Measurements from ENCODE around the gene GPR132. TPM values are rescaled to one million over a fixed set of nuclear protein-coding genes. Genes with fewer than 3 reads are reported as not detected.

The GPR132 gene
- total and polyA plus RNA-seq, 2 of the 13 experiments (the other 11 are each of a cell fraction or from before 2014, with no cell fraction given): not detected

GRCh38 chr14:105020815-105021655, 44.2 kb downstream of the GPR132 start, which contains the start of gene CDCA4 (continued):
- no peak for TF ChIP-seq ZBTB39 (CRISPR knock-in tag; IDR thresholded peaks at IDR 0.05)
- no peak for TF ChIP-seq ZNF251 (CRISPR knock-in tag; IDR thresholded peaks at IDR 0.05)
- peak; percentile 89 for TF ChIP-seq MAX (IDR thresholded peaks at IDR 0.05)
- TF ChIP-seq TCF7 (IDR thresholded peaks at IDR 0.05; ENCODE audit: low read depth): no peak
- TF ChIP-seq RAD51 (IDR thresholded peaks at IDR 0.05; ENCODE audit: borderline replicate concordance): no peak
- TF ChIP-seq SNRNP70 (IDR thresholded peaks at IDR 0.05; ENCODE audit: low read depth, low read length): no peak
- no peak for TF ChIP-seq TBL1XR1 (IDR thresholded peaks at IDR 0.05; ENCODE audit: borderline replicate concordance, low read length, partially characterized antibody)
- peak; percentile 57; the same call in 1 of the 2 replicates for TF ChIP-seq KAT8 (CRISPR knock-in tag; IDR thresholded peaks at IDR 0.05)
- no peak for TF ChIP-seq SMAD9 (CRISPR knock-in tag; IDR thresholded peaks at IDR 0.05)
- TF ChIP-seq KAT7 (CRISPR knock-in tag; IDR thresholded peaks at IDR 0.05; ENCODE audit: borderline replicate concordance): no peak
- peak; percentile 90 for TF ChIP-seq MXD1 (CRISPR knock-in tag; IDR thresholded peaks at IDR 0.05)
- TF ChIP-seq NR3C1 (CRISPR knock-in tag; IDR thresholded peaks at IDR 0.05): no peak
- no peak for TF ChIP-seq ZMYM2 (CRISPR knock-in tag; IDR thresholded peaks at IDR 0.05)
- no peak for TF ChIP-seq ZNF83 (CRISPR knock-in tag; IDR thresholded peaks at IDR 0.05; ENCODE audit: borderline replicate concordance)
- TF ChIP-seq ZBTB26 (CRISPR knock-in tag; IDR thresholded peaks at IDR 0.05; ENCODE audit: borderline replicate concordance): no peak
- peak; percentile 75 for TF ChIP-seq SP2 (CRISPR knock-in tag; IDR thresholded peaks at IDR 0.05)
- TF ChIP-seq ZNF710 (CRISPR knock-in tag; IDR thresholded peaks at IDR 0.05; ENCODE audit: borderline replicate concordance): no peak
- TF ChIP-seq NR2F1 (CRISPR knock-in tag; IDR thresholded peaks at IDR 0.05): no peak
- TF ChIP-seq ZNF296 (CRISPR knock-in tag; conservative IDR thresholded peaks at IDR 0.05): no peak
- 0 out of 2 replicates have a peak, but pooled peaks have one; percentile 2 for TF ChIP-seq SMAD1 (CRISPR knock-in tag; IDR thresholded peaks at IDR 0.05; ENCODE audit: borderline replicate concordance, low read depth)
- no peak for TF ChIP-seq STAT5B (CRISPR knock-in tag; IDR thresholded peaks at IDR 0.05)

Measured in HepG2 (cell line).